Fibroblast of mammary gland (primary cell): ENCODE results near the gene IGFBP6.

Experiments used
- DNase-seq: peaks from one replicate; pipeline ENCODE4 v3.0.0-alpha.2; 2010; ENCODE audit warnings: low read depth
- H3K4me3 ChIP-seq: 2 replicates; pipeline ENCODE4 v1.5.1; 2011; ENCODE audit warnings: low read depth, mild to moderate bottlenecking, low read length, moderate library complexity; ENCODE audit not compliant: control insufficient read depth
- TF ChIP-seq, protein P1 (sequence below): conservative IDR thresholded peaks from 2 replicates; pipeline ENCODE4 v1.5.1; 2011; ENCODE audit warnings: low read depth, low read length, inconsistent platforms; ENCODE audit not compliant: control insufficient read depth, insufficient read depth

Gene IGFBP6

GRCh38 chr12:53060064-53060720 lies 37.3 kb upstream of the IGFBP6 start:
- TF ChIP-seq, protein P1, sequence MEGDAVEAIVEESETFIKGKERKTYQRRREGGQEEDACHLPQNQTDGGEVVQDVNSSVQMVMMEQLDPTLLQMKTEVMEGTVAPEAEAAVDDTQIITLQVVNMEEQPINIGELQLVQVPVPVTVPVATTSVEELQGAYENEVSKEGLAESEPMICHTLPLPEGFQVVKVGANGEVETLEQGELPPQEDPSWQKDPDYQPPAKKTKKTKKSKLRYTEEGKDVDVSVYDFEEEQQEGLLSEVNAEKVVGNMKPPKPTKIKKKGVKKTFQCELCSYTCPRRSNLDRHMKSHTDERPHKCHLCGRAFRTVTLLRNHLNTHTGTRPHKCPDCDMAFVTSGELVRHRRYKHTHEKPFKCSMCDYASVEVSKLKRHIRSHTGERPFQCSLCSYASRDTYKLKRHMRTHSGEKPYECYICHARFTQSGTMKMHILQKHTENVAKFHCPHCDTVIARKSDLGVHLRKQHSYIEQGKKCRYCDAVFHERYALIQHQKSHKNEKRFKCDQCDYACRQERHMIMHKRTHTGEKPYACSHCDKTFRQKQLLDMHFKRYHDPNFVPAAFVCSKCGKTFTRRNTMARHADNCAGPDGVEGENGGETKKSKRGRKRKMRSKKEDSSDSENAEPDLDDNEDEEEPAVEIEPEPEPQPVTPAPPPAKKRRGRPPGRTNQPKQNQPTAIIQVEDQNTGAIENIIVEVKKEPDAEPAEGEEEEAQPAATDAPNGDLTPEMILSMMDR = no peak
- no peak for DNase-seq
- no peak overlapping the region for H3K4me3 ChIP-seq

- no peak overlapping the region for H3K4me3 ChIP-seq
- DNase-seq = no peak
- TF ChIP-seq, protein P1 = no peak
Measured at GRCh38 chr12:53060721-53061276, 36.7 kb upstream of the IGFBP6 start.

DNA sequence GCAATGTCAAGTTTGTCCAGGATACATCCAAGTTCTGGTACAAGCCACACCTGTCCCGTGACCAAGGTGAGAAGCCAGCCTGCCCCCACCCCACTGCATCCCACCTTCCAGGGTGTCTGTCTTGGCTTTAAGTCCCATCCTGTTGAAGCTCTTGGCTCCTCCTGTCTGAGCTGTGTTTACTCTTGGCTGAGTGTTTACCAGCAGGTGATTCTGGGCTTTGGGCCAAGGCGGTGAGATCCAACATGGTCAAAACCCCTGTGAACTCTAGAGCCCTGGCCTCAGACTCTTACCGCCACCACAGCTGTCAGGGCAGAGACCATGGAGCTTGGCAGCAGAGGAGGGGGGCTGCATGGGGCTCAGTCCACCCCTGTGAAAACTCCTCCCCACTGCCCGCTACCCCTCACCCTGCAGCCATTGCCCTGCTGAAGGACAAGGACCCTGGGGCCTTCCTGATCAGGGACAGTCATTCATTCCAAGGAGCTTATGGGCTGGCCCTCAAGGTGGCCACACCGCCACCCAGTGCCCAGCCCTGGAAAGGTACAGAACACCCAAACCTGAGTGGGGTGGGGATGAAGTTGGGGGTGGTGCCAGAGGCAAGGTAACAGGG lies 36.0 kb upstream of the IGFBP6 start:
- no peak overlapping the region for H3K4me3 ChIP-seq
- TF ChIP-seq, protein P1 = no peak
- DNase-seq = no peak

DNA sequence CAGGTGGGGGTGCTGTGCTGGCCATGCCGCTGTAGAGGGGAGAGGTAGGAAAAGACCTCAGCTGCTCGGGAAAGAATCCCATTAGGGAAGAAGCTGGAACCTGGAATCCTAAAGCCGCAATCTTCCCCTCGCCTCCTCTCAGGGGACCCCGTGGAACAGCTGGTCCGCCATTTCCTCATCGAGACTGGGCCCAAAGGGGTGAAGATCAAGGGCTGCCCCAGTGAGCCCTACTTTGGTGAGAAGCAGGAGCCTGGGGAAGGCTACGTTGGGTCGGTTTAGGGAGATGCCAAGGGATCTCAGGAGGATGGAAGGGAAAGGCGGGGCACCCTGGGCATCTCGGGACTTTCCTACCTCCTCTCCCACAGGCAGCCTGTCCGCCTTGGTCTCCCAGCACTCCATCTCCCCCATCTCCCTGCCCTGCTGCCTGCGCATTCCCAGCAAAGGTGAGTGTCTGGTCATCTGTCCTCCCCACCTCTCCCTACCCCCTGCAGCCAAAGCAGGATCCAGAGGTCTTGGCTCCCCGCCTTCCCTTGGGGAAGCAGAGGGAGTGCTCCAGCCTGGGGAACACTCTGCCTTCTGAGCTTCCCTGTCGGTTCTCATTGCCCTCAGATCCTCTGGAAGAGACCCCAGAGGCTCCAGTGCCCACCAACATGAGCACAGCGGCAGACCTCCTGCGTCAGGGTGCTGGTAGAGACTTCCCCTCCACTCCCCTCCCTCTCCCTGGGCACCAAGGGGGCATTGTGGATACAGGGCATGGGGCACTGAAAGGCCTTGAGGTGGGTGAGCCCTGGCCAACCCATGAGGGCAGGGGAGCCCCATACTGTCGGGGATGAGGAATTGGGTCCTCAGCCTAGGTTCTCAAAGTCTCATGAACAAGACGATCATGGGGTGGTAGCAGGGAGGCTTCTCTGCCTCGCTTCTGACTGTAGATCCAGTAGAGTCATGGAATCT lies 35.2 kb upstream of the IGFBP6 start:
- TF ChIP-seq, protein P1 = no peak
- no peak overlapping the region for H3K4me3 ChIP-seq
- DNase-seq = no peak

- DNase-seq = no peak
- TF ChIP-seq, protein P1 = no peak
- H3K4me3 ChIP-seq = no peak overlapping the region
Measured at GRCh38 chr12:53062977-53063707, 34.3 kb upstream of the IGFBP6 start.
